ENCODE results near the gene EPHB3.

The EPHB3 gene

DNA sequence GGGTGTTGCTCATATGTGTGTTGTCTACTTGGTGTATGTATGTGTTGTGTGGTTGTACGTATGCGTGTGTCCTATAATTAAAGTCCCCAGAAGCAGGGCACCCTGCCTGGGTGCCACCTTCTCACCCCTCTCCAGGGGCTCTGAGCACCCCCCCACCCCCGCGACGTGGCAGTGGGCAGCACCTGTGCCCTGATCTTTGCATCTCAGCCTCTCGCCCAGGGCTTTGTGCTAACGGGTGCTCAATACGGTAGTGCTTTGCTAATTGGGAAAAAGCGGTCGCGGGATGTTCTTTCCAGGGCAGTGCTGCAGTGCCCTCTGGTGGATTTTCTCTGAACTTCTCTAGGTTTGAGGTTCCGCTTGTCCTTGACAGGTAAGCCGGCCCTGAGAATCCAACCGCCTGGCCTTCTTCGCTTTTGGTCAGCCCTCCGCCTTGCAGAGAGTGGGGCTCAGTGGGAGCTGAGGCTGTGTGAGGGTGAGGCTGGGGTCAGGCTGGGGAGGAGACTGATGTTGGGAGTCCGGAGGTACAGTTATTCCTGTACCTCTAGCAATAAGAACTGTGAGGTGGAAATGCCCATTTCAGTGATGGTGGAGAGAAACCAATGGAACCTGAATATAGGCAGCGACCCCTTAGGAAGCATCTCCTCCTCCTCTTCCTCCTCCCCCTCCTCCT is 17.6 kb upstream of the EPHB3 start:
- DNase-seq (ENCODE audit: low spot score), result peak; percentile 77

DNA sequence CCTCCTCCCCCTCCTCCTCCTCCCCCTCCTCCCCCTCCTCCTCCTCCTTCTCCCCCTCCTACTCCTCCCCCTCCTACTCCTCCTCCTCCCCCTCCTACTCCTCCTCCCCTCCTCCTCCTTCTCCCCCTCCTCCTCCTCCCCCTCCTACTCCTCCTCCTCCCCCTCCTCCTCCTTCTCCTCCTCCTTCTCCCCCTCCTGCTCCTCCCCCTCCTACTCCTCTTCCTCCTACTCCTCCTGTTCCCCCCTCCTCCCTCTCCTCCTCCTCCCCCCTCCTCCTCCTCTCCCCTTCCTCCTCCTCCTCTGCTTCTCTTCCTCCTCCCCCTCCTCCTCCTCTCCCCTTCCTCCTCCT is 17.1 kb upstream of the EPHB3 start:
- no peak for DNase-seq (ENCODE audit: low spot score)

DNA sequence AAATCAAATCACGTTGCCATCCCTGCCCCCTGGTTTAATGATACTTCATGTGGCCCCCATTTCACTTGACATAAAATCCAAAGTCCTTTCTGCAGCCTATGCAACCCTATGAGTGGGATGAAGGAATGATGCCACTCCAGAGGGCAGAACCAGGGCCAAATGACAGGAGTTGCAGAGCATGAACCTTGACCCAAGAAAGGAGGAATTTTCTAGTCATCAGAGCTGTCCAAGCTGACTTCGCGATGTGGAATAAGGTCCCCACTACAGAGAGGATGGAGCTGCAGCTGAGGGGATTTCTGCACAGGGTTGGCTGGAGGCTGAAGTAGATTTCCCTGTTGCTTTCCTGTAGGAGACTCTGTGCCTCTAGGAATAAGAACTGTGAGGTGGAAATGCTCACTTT is 15.8 kb upstream of the EPHB3 start:
- no peak for DNase-seq (ENCODE audit: low spot score)

DNA sequence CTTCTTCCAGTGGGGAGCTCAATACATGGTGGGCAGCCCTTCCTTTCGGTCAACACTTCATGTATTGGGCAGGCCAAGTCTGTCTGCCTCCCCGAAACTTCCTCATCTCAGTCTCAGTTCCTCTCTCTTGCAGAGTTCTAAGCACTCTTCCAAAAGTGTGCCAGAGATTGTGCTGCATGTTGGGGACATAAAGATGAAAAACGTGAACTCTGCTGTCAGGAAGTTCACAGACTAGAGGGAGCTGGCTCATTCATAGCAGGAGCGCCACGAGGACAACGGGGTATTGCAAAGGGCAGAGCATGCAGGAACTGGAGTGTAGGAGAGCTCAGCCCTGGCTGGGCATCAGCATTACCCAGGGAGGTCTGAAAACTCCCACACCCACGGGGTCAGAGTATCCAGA is 15.3 kb upstream of the EPHB3 start:
- DNase-seq (ENCODE audit: low spot score), result no peak

DNA sequence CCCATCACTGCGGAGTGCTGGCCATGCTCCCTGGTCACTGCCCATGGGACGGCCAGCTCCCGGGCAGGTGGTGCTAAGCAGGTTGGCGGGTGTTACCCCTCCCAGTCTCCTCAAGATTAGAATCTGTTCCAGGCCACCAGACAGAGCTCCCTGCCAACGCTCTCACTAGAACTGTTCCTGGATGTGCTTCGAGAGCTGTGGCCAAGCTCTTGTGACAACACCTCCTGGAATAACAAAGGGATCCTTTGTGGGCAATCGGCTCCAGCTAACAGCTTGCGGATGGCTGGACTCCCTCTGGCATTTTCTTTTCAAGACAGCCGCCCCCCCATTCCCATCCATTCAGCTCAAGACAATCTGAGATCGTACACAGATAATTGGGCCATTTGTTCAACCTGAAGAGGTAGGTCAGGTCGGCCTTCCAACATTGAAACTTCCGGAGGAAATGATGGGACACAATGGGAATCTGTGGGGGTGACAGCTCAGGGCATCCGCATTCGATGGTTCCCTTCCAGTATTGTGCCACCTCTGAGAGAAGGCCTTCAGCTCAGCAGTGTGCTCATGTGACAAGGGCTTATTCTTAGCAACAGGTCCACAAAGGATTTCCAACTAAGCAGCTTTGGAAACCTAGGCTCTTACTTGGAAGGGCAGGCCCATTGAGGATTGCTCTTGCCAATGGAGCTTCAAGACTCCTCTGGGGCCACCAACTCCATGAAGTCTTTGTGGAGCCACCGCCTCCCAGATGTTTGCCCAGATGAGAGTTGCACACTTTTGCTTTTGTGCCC is 11.6 kb upstream of the EPHB3 start:
- DNase-seq (ENCODE audit: low spot score), result no peak

DNA sequence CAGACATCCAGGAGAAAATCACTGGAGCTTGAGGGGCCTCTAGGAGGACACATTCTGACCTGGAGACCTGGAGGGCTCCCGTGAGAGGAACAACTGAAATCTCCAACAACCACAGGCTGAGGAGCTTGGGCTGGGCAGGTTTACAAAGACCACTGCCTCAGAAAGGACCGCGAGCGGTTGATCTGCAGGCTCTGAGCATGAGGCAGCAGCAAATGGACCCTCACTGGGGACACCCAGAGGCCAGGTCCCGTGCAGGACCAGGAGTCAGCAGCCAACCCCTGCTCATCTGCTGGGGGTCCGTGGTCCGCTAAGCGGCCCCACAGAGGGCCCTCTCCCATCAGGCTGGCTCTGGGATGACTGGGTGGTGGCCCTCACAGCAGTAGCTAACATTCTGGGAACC is 10.5 kb upstream of the EPHB3 start:
- DNase-seq (ENCODE audit: low spot score), result no peak

DNA sequence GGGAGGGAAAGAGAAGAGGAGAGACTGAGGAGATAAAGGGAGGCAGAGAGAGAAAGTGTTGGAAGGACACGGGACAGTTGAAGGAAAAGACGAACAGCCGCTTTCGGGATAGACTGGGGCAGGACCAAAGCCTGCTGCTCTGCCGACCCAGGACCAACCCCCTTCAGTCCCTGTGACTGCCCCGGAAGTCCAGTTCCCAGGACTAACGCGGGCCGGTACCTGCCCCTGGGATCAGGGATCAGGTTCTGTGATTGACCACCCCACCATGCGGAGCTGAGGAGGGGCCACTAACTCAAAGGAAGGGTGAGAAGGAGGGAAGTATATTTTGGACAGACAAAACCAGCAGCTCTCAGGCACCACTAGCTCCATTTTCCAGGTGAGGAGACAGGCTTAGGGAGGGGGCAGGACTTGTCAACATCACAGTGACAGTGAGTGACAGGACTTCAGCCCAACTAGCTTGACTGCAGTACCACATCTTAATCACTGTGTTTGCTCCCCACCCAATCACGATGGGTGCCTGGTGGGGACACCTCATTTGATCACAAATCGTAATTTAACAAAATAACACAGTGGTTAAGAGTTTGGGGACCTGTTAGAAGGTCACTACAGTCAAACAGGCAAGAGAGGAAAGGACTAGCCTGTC is 9.8 kb upstream of the EPHB3 start:
- DNase-seq (ENCODE audit: low spot score), result no peak

DNA sequence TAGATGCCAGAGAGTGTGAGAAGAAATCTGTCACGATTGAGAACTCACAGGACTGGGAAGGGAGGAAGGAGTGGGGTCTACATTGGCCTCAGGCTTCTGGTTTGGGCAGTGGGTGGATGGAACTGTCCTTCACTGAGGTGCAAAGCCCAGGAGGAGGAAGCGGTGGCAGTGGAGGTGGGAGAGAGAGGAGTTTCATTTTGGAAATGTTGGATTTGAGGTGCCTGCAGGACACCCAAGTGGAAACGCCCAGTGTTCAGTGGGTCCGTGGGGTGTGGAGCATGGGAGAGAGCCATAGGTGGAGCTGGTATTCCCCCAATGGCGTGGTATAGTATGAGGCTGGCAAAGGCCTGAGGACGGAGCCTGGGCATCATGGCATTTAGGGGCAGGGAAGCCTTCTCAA is 9.3 kb upstream of the EPHB3 start:
- no peak for DNase-seq (ENCODE audit: low spot score)

DNA sequence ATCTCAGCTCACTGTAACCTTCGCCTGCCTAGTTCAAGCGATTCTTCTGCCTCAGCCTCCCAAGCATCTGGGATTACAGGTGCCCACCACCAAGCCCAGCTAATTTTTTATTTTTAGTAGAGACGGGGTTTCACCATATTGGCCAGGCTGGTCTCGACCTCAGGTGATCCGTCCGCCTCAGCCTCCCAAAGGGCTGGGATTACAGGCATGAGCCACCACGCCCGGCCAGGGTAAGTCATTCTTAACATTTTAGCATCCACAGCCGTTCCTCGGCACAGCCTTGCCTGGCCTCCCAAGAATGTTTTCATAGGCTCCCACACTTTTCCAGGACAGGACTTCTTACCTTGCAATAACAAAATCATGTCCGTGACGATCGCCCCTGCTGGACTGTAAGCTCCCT is 8.7 kb upstream of the EPHB3 start:
- no peak for DNase-seq (ENCODE audit: low spot score)

DNA sequence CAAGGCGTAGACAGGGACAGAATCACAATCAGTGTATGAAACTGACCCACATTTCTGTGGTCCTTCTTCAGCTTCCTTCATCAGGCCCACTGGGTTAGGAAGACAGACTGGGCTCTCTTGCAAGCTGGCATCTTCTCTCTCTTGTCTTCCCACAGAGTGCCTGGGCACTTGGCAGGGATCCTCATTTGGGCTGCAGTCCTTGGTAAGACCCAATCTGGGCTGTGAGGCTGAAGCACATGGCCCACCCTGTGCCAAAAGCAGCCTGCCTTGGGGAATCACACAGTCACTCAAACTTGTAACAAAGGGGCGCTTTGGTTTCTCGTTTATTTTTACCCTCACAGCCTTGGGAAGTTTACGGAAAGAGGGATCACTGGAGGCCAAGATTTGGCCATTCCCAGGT is 8.2 kb upstream of the EPHB3 start:
- DNase-seq (ENCODE audit: low spot score), result no peak

DNA sequence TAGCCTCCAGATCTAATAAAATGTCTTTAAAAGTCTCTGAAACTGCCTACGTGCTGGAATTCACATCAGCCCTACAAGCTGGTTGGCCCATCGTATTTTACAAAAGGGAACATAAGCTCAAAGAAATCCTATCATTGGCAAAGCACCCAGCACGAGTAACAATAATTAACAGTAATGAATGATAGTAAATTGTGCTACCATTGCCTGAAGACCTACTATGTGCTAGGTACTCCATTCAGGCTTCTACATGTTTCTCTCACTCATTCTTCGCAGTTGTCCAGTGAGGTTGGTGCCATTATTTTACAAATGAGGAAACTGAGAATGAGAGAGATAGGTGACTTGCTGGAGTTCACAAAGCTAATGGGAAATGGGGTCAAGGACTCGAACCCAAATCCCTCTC is 7.1 kb upstream of the EPHB3 start:
- DNase-seq (ENCODE audit: low spot score), result no peak

DNA sequence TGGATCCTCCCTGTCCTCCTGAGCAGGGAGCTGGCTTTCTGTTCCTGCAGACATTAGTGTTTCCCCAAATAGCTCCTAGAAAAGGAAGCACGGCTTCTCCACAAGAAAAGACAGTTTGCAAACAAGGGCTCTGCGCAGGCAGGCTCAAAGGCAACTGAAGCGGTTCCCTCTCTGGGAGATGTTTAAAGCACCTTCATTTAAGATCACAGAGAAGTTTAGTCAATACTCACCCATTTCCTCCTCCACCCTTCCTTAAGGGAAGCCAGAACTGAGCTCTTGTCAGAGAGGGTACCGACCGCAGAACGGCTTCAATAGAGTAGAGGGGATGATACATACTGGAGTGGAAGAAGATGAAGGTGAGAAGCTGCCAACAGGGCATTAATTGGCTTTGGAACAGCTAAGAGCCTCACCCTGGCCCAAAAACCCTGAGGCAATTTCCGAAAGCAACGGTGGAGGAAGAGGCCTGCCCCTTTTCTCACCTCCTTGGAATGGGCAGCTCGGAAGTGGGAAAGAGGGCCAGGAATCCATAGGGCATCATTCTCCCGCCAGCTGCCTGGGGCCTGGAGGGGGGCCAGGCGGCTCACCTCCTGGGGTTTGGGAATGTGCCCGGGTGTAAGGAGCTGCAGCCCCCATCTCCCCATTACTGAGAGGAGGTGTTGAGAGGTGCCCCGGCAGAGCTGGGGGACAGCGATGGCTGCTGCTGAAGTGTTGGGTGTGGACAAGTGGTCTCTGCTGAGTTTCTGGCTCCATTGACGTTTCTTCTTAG is 4.8 kb upstream of the EPHB3 start:
- no peak for DNase-seq (ENCODE audit: low spot score)

DNA sequence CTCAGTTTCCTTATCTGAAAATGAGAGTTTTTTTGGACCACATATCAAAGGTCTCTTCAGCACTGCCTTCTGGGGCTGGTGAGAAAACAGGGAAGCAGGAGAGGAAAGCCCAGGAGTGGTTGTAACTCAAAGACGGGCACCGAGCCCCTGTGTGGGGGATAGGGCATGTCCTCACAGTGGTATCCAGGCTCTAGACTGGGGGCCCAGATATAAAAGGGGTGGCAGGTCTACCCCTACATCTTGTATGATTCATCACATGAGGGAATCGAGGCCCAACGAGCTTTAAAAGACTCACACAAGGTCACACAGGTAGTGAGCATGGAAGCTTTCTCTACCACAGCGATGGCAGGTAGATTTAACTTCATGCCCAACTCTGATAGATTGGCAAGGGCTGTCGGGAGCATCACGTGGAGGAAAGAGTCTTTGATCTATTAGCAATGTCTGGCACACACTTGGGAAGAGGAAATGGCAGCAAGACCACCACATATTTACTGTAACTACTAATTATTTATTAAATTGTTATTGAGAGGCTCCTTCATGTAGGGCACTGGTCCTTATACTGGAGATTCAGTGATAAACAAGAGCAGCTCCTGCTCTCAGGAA is 4.1 kb upstream of the EPHB3 start:
- no peak for DNase-seq (ENCODE audit: low spot score)

DNA sequence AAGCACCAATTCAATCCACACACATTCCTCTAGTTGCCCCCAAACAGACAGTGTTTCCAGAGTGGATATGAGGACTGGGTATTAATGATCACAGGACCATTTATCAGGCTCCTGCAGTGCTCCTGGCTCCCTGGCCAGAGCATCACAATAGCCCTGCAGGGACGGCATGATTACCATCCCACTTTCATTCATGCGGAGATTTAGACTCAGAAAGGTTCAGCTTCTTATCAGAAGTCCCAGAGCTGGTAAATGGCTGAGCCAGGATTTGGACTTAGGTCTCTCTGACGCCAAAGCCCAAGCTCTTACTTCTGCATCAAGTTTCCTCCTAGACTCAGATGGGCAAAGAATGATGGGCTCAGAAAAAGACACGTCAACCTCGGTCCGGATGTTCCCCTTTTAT is 2.9 kb upstream of the EPHB3 start:
- DNase-seq (ENCODE audit: low spot score), result no peak

DNA sequence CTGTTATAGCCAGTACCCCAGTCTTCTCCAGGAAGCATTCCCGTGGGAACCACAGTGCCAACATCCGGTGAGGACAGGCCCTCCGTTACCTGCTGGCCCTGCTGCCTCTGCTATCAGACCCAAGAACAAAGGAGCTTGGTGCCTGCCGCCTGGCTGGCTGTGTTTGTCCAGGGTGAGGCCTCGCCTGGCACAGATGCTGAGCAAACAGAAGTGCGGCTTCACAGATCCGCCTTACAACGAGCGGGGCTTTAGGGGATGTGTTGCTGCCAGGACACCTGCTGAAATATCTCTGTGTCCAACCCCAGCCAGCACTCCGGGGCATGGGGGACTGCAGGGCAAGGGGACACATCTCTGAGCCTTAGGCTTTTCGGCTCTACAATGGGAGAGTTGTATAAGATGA is 2.2 kb upstream of the EPHB3 start:
- DNase-seq (ENCODE audit: low spot score), result no peak

DNA sequence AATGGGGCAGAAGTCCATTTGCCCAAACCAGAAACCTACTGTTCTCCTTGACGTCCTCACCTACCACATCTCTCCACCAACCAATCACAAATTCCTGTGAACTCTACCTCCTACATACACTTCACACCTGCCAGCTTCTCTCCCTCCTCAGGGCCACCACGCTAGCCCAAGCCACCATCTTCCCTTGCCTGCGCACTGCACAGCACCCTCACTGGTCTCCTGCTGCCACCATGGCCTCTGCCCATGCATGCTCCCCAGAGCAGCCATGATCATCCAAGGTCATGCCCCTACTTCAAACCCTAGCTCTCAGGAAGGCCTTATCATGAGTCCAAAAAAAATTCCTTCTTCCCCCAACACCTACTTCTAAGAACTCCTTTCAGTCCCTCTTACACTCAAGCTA is 1.1 kb upstream of the EPHB3 start:
- DNase-seq (ENCODE audit: low spot score), result no peak

DNA sequence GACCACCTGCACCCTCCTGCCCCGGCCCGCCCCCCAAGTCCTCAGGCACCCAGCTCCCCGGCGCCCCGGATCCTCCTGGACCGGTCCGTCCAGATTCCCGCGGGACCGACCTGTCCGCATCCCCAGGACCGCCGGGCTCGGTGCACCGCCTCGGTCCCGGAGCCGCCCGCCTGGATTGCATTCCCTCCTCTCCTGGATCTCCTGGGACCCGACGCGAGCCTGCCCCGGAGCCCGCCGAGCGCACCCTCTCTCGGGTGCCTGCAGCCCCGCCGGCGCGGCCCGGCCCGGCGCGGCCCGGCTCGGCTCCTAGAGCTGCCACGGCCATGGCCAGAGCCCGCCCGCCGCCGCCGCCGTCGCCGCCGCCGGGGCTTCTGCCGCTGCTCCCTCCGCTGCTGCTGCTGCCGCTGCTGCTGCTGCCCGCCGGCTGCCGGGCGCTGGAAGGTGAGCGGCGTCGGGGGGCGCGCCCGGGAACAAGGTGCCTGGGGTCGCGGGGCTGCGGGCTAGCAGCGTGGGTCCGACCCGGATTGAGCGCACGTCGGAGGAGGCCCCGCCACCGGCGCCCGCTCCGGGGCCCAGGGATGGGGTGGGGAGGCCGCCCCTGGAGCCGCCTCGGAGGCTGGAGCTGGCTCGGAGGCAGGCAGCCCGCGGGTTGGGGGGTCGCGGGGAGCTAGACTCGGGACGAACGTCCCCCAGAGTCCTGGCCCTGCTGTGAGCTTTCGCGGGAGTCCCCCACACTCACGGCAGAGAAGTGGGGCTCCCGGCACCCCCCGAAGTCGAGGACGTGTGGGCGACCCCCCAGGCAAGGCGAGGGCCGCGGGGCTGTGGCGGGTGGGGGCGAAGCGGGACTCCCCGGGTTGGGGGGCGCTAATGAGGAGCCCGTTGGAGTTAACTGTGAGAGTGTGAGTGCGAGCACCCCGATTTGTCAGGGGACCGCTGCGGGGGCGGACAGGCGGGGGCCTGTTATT is 610 bp downstream of the EPHB3 start:
- no peak for DNase-seq (ENCODE audit: low spot score)

DNA sequence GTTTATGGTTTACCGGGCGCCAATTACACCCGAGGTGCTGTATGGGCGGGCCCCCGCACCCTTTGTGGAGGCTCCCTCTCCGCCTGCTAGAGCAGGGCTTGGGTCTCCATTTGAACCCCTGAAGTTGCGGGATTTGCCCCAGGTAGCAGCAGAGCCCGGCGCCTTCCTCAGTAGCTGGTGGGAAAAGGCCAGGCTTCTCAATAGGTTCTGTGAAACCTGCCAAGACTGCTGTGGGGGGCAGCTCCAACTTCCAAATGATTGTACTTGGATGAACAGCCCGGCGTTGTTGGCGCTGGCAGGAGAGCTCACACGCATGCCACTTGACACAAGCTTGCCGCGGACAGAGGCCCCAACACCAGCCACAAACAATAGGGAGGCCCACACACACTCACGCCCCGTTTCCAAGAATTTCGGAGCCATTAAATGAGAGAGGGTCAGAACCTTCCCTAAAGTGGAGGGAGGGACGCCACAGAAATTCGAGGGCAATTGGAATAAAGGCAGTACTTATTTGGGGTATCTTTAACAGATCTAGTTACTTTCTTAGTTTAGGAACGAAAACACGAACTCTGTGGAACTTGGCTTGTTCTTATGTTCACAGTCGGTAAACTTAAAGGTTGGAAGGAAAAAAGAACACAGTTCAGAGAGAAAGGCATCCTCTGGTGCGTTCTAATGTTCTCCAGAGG is 1.4 kb downstream of the EPHB3 start:
- DNase-seq (ENCODE audit: low spot score), result no peak

DNA sequence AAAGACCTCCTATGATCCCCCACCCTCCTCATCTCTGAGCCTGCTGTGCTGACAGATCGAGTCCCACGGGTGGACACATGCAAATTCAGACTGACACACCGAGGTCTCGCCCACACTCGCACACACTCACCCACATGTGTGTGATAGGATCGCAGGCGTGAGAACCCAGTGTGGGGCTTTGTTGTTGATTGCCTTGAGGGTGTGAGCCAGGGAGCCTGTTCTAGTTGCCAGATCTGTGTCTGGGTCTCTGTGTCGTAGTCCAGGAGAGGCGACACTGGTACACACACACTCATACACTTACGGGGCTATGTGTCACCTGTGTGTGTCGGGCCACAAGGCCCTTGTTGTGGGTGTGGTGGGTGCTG is 2.0 kb downstream of the EPHB3 start:
- no peak for DNase-seq (ENCODE audit: low spot score)

DNA sequence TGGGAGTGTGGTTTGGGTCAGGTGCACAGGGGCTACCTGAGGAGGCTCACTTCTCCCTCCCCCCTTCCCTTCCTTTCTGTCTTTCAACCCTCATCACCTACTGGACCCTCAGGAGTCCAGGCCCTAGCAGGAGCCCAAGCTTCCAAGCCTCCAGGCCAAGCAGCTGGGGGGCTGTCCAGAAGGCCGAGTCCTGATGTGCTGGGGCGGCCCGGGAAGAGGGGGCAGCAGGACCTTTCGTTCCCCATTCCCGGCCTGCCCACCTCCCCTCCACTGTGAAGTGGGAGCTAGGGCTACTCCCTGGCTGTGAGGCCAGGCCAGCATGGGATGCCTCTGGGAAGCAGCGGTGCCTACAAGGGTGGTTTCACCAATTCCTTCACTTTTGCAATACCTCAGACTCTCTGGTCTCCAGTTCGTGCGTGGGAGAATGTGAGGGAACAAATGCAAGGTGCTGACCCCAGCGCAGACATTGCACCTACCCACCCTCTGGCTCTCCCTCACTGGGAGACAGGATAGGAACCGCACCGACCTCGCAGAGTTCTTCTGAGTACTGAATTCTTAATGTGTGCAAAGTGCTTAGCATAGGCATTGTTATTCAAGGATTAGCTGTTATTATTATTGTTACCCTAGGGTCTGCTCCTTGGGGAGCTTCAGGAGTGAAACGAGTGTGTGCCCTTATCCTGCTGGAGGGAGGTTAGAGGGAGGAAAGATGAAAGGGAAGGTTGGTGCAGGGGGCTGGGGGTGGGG is 2.5 kb downstream of the EPHB3 start:
- no peak for DNase-seq (ENCODE audit: low spot score)

Measured in RKO (cell line).